Renal cortex interstitium (tissue), 11 donors: ENCODE measurements around the gene MAP1B. TPM values are rescaled to one million over a fixed set of nuclear protein-coding genes. Genes with fewer than 3 reads are reported as not detected.
"Not testable (repeated sequence)": the region's sequence is repeated elsewhere in the genome, so short reads cannot be mapped to it uniquely, and the experiment has no call there.

Experiments used
- DNase-seq, 11 donors: peaks; one replicate each; pipeline ENCODE4 v3.0.0-alpha.2; 2013; ENCODE audit warnings: low read depth in 9 of 11, low spot score in 4 of 11; ENCODE audit errors: extremely low read depth in 1 of 11
- polyA plus RNA-seq, 3 donors: library from polyadenylated mRNA; unstranded; fragments of 120-200 nt; gene quantifications; one replicate each; pipeline ENCODE4 v1.2.1, GENCODE V29; 2013; ENCODE audit not compliant: insufficient read length in 3 of 3

MAP1B gene
- polyA plus RNA-seq, 3 donors = 13.6 to 17.7 (median 16.5) TPM

DNA sequence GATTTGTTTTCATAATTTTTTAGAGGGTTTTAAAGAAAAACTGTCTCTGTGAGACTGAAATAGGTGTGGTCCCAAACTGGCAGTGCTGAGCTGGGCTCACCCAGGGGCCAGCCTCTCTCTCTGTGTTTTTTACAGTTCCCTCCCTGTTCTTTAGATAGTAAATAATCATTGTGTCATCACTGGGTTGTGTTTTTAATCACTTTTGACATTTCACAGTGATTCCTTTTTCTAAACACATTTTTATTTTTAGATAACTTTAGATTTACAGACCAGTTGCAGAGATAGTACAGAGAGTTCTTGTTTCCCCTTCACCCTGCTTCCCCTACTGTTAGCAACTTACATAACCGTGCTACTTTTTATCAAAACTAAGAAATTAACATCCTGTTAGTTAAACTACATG, 44.4 kb downstream of the MAP1B start:
- DNase-seq = no peak

- DNase-seq = no peak
Observed at GRCh38 chr5:72152545-72152944, 45.3 kb downstream of the MAP1B start.

GRCh38 chr5:72153551-72153950, 46.3 kb downstream of the MAP1B start:
- no peak for DNase-seq

DNA sequence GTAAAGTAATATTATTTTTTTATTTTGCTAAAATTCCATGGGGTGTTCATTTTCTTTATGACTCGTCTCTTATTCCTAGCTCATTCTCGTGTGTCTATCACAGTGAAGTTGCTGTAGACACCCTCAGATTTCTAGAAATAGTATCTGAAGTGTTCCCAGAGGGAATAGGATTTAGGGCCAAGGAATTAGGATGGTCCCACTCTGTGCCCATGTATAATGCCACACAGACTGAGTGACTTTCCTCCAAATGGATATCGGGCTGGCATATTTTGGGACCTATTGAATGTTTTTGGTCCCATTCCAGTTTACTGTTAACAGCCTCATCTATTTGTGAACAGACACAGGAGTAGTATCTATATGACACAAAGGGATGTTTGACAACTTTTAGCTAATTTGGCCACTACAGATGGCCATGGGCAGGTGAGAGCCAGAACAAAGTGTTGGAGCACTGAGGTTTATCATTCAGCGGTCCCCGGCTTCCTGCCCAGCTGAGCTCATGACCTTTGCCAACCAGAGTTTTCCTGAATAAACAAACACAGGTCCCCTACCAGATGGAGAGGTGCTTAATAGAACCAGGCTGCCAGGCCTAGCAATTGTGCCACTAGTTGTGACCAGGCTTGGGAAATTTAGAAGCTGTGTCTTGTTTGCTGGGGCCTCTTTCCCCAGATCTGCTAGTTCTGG, 46.9 kb downstream of the MAP1B start:
- no peak for DNase-seq

GRCh38 chr5:72156946-72157624, 49.8 kb downstream of the MAP1B start:
- peak in 7 of 11 donors; percentile 20 to 57 (median 24) for DNase-seq

GRCh38 chr5:72157625-72157962, 50.3 kb downstream of the MAP1B start:
- DNase-seq = no peak

DNA sequence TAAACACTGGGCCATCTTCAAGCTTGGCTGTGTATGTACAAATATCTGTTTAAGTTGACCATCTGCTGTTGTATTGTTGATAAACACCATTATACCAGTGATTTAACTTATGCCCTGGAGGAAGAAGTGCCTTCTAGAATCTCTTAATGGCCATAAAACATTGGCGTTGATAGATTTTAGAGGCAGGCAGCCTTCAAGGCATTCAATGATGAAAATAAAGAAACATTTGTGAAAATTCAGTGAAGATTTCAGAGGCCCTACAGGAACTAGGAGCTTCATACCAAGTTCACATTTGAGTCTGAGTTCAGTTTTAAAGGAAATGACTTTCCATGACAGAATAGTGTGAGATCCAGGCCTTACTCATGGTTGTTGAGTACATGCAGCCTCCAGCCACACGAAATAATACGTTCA, 52.2 kb downstream of the MAP1B start:
- no peak for DNase-seq

DNA sequence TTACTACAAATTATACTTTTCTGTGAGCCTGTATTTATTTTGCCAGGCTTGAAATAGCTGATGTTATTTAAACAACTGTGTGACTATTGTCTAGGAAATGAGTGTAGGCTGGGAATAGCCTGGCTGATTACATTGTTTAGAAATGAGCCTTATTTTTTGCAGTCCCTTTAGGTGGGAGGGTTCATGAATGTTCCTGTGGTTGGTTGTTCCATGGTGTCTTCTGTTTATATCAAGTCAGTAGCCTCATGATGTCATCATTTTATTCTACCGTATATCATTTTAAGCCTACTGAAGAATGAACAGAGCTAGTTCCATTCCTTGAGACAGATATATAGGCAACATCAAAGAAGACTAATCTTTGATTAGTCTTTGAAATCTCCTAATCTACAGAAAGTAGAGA, 53.1 kb downstream of the MAP1B start:
- no peak for DNase-seq

DNA sequence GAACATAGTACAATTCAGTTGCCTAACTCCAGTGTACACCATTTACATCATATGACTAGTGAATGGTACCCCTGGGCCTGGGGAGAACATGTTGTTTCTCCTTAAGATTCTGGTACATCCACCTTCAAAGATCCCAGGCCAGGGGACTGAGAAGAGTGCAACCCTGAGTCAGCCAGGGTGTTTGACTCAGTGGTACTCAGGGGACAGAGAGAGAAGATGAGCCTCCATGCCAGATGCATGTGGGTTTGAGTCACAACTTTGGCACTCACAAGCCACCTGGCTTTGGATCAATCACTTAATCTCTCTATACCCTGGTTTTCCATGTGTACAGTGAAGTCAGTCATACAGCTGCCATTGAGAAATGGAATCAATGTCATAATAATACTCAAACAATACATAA, 53.7 kb downstream of the MAP1B start:
- DNase-seq = no peak

DNA sequence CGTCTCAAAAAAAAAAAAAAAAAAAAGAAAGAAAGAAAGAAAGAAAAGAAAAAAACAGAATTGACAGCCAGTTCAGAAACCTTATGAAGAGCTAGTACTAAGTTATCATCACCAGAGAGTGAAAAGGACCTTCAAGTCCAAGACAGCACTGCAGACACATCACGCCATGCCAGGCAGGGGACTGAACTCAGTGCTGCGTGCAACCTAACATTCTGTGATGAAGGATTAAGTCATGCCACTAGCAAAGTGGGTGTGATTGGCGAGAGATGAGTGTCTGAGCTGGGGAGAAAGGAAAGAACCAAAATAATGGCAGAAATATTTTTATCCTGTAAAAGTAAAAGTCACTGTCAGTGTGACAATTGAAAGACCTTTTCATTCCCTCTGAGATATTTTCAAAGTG, 54.7 kb downstream of the MAP1B start:
- DNase-seq = no peak

DNA sequence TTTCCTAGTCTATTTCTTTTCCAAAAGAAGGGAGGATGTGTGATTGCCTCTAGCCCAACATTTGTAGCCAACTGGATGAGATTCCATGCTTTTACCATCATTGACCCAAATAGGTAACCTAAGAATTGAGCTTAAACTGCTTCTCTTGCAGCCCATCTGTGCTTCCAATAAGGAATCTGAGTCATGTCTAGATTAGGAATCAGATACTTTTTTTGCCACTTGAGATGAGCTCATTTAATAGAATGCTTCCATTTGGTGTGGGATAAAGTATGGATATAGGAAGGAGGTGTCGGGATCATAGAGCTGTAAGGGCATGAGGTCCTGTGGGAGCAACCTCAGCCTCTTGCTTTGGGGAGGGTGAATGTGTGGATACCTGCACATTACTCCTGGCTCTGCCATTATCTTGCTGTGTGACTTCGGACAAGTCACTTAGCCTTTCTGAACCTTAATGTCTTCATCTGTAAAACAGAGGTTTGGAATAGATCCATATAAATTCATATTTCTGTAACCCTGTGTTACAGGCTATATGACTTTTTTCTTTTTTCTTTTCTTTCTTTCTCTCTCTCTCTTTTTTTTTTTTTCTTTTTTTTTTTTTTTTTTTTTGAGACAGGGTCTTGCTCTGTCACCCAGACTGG, 56.2 kb downstream of the MAP1B start:
- DNase-seq = no peak

DNA sequence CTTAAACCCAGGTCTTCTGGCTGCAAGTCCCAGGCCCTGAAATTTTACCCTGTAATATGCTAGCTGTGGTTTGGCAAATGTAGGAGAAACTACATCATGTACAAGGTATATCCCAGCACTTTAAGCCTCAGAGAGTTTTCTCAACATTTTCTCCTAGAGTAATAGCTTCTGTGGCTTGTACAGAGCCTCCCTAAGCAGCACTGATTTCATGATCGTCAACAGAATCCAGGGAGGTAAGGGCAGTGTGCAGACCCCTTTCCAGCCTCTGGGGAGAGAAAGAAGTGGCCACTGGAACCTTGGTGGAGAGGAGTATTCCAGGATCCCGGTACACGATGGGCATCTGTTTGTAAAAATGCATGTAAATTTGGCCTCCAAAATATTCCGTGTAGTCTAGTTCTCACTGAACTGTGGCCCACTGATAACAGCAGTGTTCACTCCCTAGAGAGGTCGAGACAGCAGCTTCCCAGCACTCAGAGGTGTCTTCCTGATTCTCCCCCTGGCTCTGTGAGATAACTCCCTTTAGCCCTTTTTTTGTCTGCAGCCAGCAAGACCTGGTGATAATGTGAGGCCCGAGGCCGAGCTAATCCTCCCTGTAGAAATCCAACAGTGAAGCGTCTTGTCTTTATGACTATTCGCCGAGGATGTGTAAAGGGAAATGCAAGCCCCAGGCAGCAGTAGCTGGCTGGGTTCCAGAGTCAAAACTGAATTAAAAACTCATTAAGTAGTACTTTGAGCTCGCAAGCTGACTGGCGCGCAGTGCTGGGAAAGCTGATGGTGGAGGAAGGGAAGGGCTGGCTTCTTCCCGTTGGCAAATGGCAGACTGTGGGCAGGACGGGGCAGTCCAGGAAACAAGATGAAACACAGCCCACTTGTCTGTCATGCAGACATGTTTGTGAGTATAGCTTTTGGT, 59.0 kb downstream of the MAP1B start:
- peak in 9 of 11 donors; percentile 31 to 60 (median 40) for DNase-seq

DNA sequence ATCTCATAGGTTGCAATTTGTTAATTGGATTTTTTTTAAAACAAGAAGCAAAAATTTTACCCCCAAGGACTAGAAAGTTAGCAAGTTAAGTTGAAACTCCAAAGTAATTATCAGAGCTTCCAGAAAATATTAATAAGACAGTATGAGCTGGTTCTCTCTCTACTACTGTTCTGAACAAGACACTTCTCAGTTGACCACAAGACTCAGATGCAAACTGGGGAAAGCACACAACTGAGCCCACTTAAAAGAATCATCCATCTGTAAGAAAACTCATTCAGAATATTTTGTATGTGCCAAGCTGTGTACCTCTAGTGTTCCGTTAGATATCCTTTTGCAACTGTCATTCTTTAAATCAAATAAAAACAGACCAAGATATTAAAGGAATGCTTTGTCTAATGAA, 60.0 kb downstream of the MAP1B start:
- DNase-seq = no peak

DNA sequence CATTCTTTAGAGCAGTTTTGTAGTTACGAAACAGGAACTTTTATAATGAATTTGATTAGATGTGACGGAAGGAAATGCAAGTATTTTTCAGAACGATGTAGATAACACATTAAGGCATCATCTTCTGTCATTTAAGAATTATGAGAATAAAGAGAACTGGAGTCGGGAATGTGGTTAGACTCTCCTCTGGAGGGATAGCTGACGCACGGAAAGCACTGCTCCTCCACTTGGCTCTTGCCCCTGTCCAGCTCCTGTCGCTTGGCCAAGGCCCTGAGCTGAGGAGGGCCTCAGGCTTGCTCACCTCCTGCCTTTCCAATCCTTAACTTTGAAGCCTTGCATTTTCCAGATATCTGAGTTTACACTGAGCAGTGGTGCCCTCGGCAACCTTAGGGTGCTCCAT, 60.5 kb downstream of the MAP1B start:
- no peak for DNase-seq

DNA sequence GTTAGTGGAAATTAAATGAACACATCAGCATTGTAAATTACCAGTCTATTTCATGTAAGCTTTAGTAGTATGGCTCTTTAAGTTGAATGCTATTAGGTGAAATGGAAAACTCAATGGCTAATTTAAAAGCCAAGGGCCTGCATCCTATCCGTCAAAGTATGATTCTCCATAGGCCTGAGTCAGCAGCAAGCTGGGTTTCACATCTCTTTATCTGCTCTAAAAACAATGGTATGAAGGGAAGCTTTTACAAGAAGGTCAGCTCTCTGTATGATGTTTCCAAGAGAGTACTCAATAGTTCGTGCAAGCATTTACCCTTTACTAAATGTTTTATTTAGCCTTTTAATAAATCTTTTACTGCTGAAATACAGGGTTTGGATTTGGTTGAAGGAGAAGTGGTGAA, 62.8 kb downstream of the MAP1B start:
- no peak for DNase-seq

GRCh38 chr5:72171181-72171580, 63.9 kb downstream of the MAP1B start:
- DNase-seq = not testable (repeated sequence)

DNA sequence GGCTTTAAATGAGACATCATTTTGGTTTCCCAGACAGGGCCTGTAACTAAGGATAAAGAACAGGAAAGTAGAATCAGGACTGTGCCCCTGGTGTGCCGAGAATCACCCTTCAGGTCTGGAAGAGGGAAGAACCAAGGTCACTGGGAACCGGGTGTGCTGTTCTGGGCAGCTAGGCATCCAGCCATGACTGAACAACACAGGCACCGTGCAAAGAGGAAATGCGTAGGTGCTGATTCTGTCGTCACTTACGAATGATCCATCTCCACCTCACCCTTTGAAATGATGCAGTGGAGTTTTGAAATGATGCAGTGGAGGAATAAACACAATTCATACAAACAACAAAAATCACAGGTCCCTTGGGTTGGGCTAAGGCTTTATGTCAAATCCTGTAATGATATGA, 64.4 kb downstream of the MAP1B start:
- no peak for DNase-seq

DNA sequence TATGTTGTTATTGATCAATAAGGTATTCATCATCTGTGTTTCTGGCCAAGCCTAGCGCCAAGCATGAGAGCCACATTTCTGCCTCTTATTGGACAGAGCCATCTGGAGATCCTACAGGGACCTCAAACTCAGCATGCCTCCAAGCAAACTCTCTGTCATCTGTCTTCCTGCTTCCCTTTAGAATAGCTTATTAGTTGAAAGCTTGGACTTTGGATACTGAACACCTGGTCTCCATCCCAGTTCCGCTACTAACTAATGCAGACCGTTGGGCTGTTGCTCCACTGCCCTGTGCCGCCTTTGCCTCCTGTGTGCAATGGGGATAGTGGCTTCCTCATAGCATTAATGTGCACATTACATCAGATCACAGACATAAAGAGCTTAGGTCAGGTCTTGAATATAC, 65.5 kb downstream of the MAP1B start:
- no peak for DNase-seq

GRCh38 chr5:72177538-72177937, 70.3 kb downstream of the MAP1B start:
- no peak for DNase-seq
